Activated CD8-positive, alpha-beta T cell treated with anti-CD3 and anti-CD28 coated beads for 36 hours (primary cell): ENCODE results near the gene ADGRA1. TPM values are rescaled to one million over a fixed set of nuclear protein-coding genes. Genes with fewer than 3 reads are reported as not detected.

Source experiments
- ATAC-seq: fragments of 200-7000 bp; cut with Tn5 transposase; one replicate; pipeline ENCODE4 v1.10.0; 2021; ENCODE audit warnings: mild to moderate bottlenecking, moderate library complexity
- CTCF ChIA-PET: fragments of 350-600 bp; sonication (Branson Sonifier 250); formaldehyde crosslinking; loops from one replicate; lab custom pipeline; 2021; ENCODE audit warnings: antibody characterized with exemption; lab: Charles Lee
- POLR2A ChIA-PET: fragments of 350-600 bp; sonication (Branson Sonifier 250); formaldehyde crosslinking; loops from one replicate; lab custom pipeline; 2021; ENCODE audit warnings: antibody characterized with exemption; lab: Charles Lee
- DNase-seq: peaks from one replicate; pipeline ENCODE4 v3.0.0-alpha.2; 2020
- H3K27ac Mint-ChIP-seq: one replicate; pipeline ENCODE4 v1.8.0; 2021; ENCODE audit warnings: mild to moderate bottlenecking, mixed read lengths
- H3K27me3 Mint-ChIP-seq: one replicate; pipeline ENCODE4 v1.8.0; 2021; ENCODE audit warnings: mixed read lengths
- H3K36me3 Mint-ChIP-seq: one replicate; pipeline ENCODE4 v1.8.0; 2021; ENCODE audit warnings: low read depth, mixed read lengths
- H3K4me1 Mint-ChIP-seq: one replicate; pipeline ENCODE4 v1.8.0; 2021; ENCODE audit warnings: low read depth, mixed read lengths
- H3K4me3 Mint-ChIP-seq: one replicate; pipeline ENCODE4 v1.8.0; 2021; ENCODE audit warnings: mild to moderate bottlenecking, moderate library complexity, mixed read lengths
- H3K9me3 Mint-ChIP-seq: one replicate; pipeline ENCODE4 v1.8.0; 2021; ENCODE audit warnings: mixed read lengths
- intact Hi-C: fragments of 100-400 bp; cut with micrococcal nuclease; formaldehyde crosslinking; loops from one replicate; pipeline ENCODE4 v1.10.0; 2022
- total RNA-seq, 2 experiments: library from RNA; stranded (reverse); gene quantifications; one replicate each; pipeline ENCODE4 v1.2.3, GENCODE V29; 2021
- TF ChIP-seq, protein P1 (sequence below): fragments of 200-600 bp; IDR thresholded peaks from one replicate; pipeline ENCODE4 v1.8.0; 2022; ENCODE audit warnings: antibody characterized with exemption, mild to moderate bottlenecking

Gene ADGRA1
- total RNA-seq, 2 experiments from 2014 or later: not detected

DNA sequence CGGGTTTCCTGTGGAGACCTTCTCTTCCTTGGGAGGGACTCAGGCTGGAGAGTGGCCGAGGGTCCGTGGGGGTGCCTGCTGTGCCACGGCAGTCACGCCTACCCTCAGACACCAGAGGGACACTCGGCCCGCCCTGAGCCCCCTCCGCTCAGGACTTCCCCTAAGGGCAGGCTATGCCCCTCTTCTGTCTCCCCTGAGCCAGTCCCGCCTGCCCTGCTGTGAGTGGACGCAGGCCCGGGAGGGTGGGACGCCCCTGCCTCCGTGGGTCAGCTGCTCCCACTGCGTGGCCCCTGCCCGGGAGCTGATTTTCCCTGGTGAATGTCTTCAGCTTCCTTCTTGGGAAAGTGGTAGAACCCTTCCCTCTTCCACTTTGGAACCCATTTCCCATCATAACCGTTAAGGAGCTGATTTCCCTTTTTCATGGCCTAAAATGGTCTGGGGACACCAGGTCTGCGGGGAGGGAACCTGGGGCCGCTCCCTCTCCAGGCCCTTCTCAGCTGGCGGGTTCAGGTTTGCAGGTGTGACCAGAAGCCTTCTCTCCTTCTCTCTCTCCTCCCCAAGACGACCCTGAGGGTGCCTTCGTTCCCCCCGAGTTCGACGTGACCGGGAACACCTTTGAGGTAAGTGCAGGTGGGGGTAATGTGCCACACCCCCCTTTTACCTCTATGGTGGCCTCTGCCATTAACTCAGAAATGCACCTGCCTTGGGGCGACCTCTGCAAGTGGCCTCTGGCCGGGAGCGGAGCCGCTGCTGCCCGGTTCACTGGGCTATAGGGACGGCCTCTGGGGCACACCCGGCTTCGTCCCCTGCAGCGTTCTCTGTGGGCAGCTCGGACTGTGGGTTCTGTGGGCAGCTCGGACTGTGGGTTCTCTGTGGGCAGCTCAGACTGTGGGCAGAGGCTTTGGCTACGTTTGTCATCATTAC, 80.2 kb downstream of the ADGRA1 start:
- Mint-ChIP-seq H3K27me3 (peaks cover 8% of the 10 kb centered on the region), H3K4me1 (no peaks in the 10 kb centered on the region), H3K9me3 (no peaks in the 10 kb centered on the region), H3K36me3 (no peaks in the 10 kb centered on the region), H3K27ac (no peak overlapping the region), H3K4me3 (no peak overlapping the region)
- intact Hi-C loops: no loop called here
- DNase-seq: no peak
- no peak for ATAC-seq
- TF ChIP-seq, protein P1, sequence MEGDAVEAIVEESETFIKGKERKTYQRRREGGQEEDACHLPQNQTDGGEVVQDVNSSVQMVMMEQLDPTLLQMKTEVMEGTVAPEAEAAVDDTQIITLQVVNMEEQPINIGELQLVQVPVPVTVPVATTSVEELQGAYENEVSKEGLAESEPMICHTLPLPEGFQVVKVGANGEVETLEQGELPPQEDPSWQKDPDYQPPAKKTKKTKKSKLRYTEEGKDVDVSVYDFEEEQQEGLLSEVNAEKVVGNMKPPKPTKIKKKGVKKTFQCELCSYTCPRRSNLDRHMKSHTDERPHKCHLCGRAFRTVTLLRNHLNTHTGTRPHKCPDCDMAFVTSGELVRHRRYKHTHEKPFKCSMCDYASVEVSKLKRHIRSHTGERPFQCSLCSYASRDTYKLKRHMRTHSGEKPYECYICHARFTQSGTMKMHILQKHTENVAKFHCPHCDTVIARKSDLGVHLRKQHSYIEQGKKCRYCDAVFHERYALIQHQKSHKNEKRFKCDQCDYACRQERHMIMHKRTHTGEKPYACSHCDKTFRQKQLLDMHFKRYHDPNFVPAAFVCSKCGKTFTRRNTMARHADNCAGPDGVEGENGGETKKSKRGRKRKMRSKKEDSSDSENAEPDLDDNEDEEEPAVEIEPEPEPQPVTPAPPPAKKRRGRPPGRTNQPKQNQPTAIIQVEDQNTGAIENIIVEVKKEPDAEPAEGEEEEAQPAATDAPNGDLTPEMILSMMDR: no peak
- POLR2A ChIA-PET: no interaction called here
- CTCF ChIA-PET: no interaction called here

DNA sequence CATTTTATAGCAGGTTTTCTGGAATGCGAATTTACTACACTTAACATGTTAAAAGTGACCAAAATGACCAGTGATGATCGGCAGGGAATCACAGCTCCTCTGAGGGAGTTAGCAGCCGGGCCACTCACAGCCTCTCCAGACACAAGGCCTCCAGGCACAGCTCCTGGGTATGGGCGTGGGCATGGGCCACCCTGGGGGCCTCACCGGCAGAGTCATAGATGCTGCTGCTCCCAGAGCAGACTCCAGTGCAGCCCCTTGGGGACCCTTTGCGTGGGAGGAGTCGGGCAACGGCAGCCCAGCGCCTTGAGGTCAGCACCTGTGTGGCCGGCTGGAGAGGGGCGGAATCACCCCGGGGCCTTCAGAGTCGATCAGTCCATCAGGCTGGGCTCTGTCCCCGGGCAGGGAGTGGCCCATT, 80.9 kb downstream of the ADGRA1 start:
- ATAC-seq (no peak), DNase-seq (no peak)
- H3K4me1 Mint-ChIP-seq: no peaks in the 10 kb centered on the region
- no peak overlapping the region for H3K4me3 Mint-ChIP-seq
- no peaks in the 10 kb centered on the region for H3K36me3 Mint-ChIP-seq
- peaks cover 11% of the 10 kb centered on the region for H3K27me3 Mint-ChIP-seq
- intact Hi-C loops: no loop called here
- ChIA-PET POLR2A (no interaction called here), CTCF (no interaction called here)
- H3K9me3 Mint-ChIP-seq: no peaks in the 10 kb centered on the region
- H3K27ac Mint-ChIP-seq: no peak overlapping the region
- TF ChIP-seq, protein P1: no peak

DNA sequence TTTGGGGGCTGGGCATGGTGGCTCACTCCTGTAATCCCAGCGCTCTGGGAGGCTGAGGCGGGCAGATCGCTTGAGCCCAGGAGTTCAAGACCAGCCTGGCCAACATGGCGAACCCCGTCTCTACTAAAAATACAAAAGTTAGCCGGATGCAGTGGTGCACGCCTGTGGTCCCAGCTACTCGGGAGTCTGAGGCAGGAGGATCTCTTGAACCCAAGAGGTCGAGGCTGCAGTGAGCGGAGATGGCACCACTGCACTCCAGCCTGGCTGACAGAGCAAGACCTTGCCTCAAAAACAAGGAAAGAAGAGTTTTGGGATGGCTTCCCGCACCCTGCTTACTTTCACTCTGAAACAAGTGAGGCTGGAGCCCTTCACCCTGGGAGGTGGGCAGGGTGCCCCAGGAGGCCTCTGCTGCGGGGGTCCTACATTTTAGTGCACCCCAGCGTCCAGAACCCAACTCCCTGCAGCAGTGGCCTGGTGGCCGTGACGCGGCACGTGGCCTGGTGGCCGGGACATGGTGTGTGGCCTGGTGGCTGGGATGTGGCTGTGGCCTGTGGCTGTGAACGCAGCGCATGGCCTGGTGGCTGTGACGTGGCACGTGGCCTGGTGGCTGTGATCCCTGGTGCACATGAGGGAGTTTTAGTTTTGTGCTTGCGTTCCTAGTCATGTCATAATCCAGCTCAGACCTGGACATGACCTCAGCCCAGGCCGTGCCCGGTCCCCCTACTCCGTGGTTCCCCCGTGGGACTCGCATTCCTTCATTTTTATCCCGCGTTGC, 81.6 kb downstream of the ADGRA1 start:
- ChIA-PET CTCF (no interaction called here), POLR2A (no interaction called here)
- H3K4me1 Mint-ChIP-seq: no peaks in the 10 kb centered on the region
- H3K9me3 Mint-ChIP-seq: no peaks in the 10 kb centered on the region
- no peak overlapping the region for H3K4me3 Mint-ChIP-seq
- TF ChIP-seq, protein P1: no peak
- intact Hi-C loops: no loop called here
- ATAC-seq: no peak
- H3K27me3 Mint-ChIP-seq: peaks cover 11% of the 10 kb centered on the region
- no peak overlapping the region for H3K27ac Mint-ChIP-seq
- no peak for DNase-seq
- no peaks in the 10 kb centered on the region for H3K36me3 Mint-ChIP-seq

DNA sequence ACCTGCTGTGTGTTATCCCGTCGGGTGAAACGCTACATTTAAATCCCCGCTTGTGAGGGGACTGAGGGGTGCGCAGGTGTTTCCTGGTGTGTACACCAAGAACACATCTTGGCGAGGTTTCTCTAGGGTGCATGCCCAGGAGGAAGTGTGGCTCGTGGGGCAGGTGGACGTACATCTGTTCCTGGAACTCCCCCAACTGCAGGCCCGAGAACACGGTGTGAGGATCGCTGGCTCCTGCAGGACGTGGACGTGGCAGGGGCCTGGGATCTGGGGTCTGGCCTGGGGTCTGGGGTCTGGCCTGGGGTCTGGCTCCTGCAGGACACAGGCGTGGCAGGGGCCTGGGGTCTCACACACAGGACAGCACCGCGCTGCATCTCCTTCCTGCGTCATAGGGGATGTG, 82.4 kb downstream of the ADGRA1 start:
- TF ChIP-seq, protein P1: no peak
- ATAC-seq: no peak

More for the DNA sequence above, 82.4 kb downstream of the ADGRA1 start:
- Mint-ChIP-seq H3K36me3 (no peaks in the 10 kb centered on the region), H3K4me1 (no peaks in the 10 kb centered on the region), H3K9me3 (no peaks in the 10 kb centered on the region), H3K27me3 (peaks cover 13% of the 10 kb centered on the region), H3K27ac (no peak overlapping the region), H3K4me3 (no peak overlapping the region)
- intact Hi-C loops: no loop called here
- ChIA-PET POLR2A (no interaction called here), CTCF (no interaction called here)
- DNase-seq: no peak
